ENCODE measurements around the gene GNGT1. TPM values are rescaled to one million over a fixed set of nuclear protein-coding genes. Genes with fewer than 3 reads are reported as not detected.

The GNGT1 gene
- total RNA-seq, 1 experiment from 2014 or later = 0.20 TPM

- Mint-ChIP-seq H3K4me3 (no peak overlapping the region), H3K4me1 (no peaks in the 10 kb centered on the region), H3K36me3 (ENCODE audit: insufficient read depth in 1 of 3, low read depth in 3 of 3) (no peaks in the 10 kb centered on the region), H3K27me3 (ENCODE audit: low read depth) (no peaks in the 10 kb centered on the region; the same call in 1 of the 2 replicates), H3K9me3 (no peaks in the 10 kb centered on the region), H3K27ac (no peak overlapping the region)
- H3K4me1 ChIP-seq (ENCODE audit: insufficient read depth, low read length) = no peaks in the 10 kb centered on the region
- H3K23me2 ChIP-seq (ENCODE audit: insufficient read length, low read depth, low read length, poor library complexity, severe bottlenecking) = no peaks in the 10 kb centered on the region
- no peak overlapping the region for H3K9ac ChIP-seq (ENCODE audit: extremely low read depth, insufficient read length, low read length)
- H3T11ph ChIP-seq (ENCODE audit: low read length) = no peak overlapping the region
- H2AFZ ChIP-seq (ENCODE audit: low read length) = no peak overlapping the region
- H3K79me1 ChIP-seq (ENCODE audit: insufficient read depth, low read depth, low read length, poor library complexity, severe bottlenecking) = no peaks in the 10 kb centered on the region
- H4K20me1 ChIP-seq (ENCODE audit: control insufficient read depth, insufficient read depth, insufficient read length) = no peaks in the 10 kb centered on the region
- H2BK12ac ChIP-seq (ENCODE audit: insufficient read length, low read depth, low read length) = no peak overlapping the region
- H4K5ac ChIP-seq (ENCODE audit: insufficient read length, low read depth, low read length) = no peak overlapping the region
- no peak overlapping the region for H2BK15ac ChIP-seq (ENCODE audit: low read depth, low read length)
- H4K91ac ChIP-seq (ENCODE audit: insufficient read length, low read depth, low read length) = no peak overlapping the region
- no peak overlapping the region for H3K18ac ChIP-seq (ENCODE audit: insufficient read length, low read depth, low read length)
- no peak overlapping the region for H4K8ac ChIP-seq (replicated peaks; ENCODE audit: insufficient read length, low read depth, low read length)
- H3K4ac ChIP-seq (ENCODE audit: low read depth, low read length) = no peak overlapping the region
- no peaks in the 10 kb centered on the region for H3K27me3 ChIP-seq (ENCODE audit: insufficient read depth, low read length)
- H3K4me2 ChIP-seq (ENCODE audit: insufficient read depth, insufficient read length, low read length) = no peak overlapping the region
- no peak overlapping the region for H2BK5ac ChIP-seq (ENCODE audit: insufficient read length, low read length)
- H2BK120ac ChIP-seq (ENCODE audit: low read depth, low read length, poor library complexity, severe bottlenecking) = no peak overlapping the region
- H3K79me2 ChIP-seq (ENCODE audit: insufficient read depth, low read length) = no peaks in the 10 kb centered on the region
- no peak overlapping the region for H3K14ac ChIP-seq (ENCODE audit: insufficient read depth, low read length)
- no peak for DNase-seq
- WGBS (ENCODE audit: extremely low coverage, insufficient read length, low lambda C conversion rate) = 60% methylated on average over 1 of the region's 2 CpGs
- H3K9me3 ChIP-seq (ENCODE audit: control insufficient read depth, low read depth, low read length) = no peaks in the 10 kb centered on the region
- no peak for TF ChIP-seq CTCF (conservative IDR thresholded peaks at IDR 0.05)
- no peak overlapping the region for H3K23ac ChIP-seq (ENCODE audit: insufficient read length, low read depth, low read length)
- H2BK20ac ChIP-seq (ENCODE audit: low read depth, low read length, poor library complexity, severe bottlenecking) = no peak overlapping the region
- no peak overlapping the region for H2AK5ac ChIP-seq (ENCODE audit: insufficient read length, low read length)
- H3K56ac ChIP-seq (ENCODE audit: insufficient read length, low read depth, low read length) = no peak overlapping the region
- H3K27ac ChIP-seq (ENCODE audit: insufficient read length, low read depth, low read length) = no peak overlapping the region
These were observed 42.5 kb downstream of the GNGT1 start for GRCh38 chr7:93948873-93949272.

Data from H9 (cell line).